Erythroblast (primary cell): ENCODE measurements around the gene MAPK14.

Source experiments
- GATA1 ChIP-seq: IDR thresholded peaks from 2 replicates; pipeline ENCODE4 v1.6.1; 2011; ENCODE audit warnings: low read depth, mild to moderate bottlenecking, control low read depth, low read length, moderate library complexity
- POLR2A ChIP-seq: IDR thresholded peaks from 2 replicates; pipeline ENCODE4 v1.6.1; 2011; ENCODE audit warnings: mild to moderate bottlenecking, low read length

DNA sequence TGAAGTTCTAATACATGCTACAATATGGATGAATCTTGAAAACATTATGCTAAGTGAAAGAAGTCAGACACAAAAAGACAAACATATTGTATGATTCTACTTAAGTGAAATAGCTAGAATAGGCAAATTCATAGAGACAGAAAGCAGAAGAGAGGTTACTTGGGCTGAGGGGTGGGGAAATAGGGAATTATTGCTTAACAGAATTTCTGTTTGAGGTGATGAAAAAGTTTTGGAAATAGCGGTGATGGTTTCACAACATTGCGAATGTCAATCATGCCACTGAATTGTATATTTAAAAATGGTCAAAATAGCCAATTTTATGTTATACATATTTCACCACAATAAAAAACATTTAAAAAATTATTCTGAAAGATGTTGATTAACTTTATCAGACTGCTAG lies 9.3 kb upstream of the MAPK14 start:
- TF ChIP-seq POLR2A, result no peak
- TF ChIP-seq GATA1, result no peak
